Endothelial cell of umbilical vein (primary cell): ENCODE measurements around the gene TTC1.

Experiments used
- CTCF ChIP-seq, 2 donors: IDR thresholded peaks; 1 replicate in 1 of 2; 2 replicates in 1 of 2; pipeline ENCODE4 v1.5.1; 2011; ENCODE audit warnings: low read length in 2 of 2, mild to moderate bottlenecking in 2 of 2, moderate library complexity in 2 of 2, control low read depth in 1 of 2, inconsistent platforms in 1 of 2, low read depth in 1 of 2; ENCODE audit not compliant: insufficient read depth in 1 of 2; ENCODE audit errors: extremely low read depth in 1 of 2
- EZH2 ChIP-seq: IDR thresholded peaks from 2 replicates; pipeline ENCODE4 v1.6.1; 2012; ENCODE audit warnings: borderline replicate concordance, low read depth, mild to moderate bottlenecking, moderate library complexity, low read length, inconsistent platforms; ENCODE audit not compliant: severe bottlenecking
- FOS ChIP-seq: IDR thresholded peaks from 2 replicates; pipeline ENCODE4 v1.6.1; 2011; ENCODE audit warnings: mild to moderate bottlenecking, low read length, moderate library complexity, borderline replicate concordance; ENCODE audit not compliant: insufficient read depth
- GATA2 ChIP-seq: IDR thresholded peaks from 2 replicates; pipeline ENCODE4 v1.7.0; 2011; ENCODE audit warnings: low read depth, mild to moderate bottlenecking, moderate library complexity, mixed read lengths, low read length; ENCODE audit not compliant: insufficient read length, insufficient read depth
- JUN ChIP-seq: IDR thresholded peaks from 2 replicates; pipeline ENCODE4 v1.6.1; 2011; ENCODE audit warnings: borderline replicate concordance, low read depth; ENCODE audit not compliant: insufficient read length, insufficient read depth
- MAX ChIP-seq: IDR thresholded peaks from 2 replicates; pipeline ENCODE4 v1.6.1; 2011; ENCODE audit not compliant: insufficient read depth, insufficient read length
- MYC ChIP-seq: IDR thresholded peaks from one replicate; pipeline ENCODE4 v1.6.1; 2011; ENCODE audit warnings: mild to moderate bottlenecking, low read depth, low read length
- POLR2A ChIP-seq: IDR thresholded peaks from 2 replicates; pipeline ENCODE4 v1.6.1; 2012; ENCODE audit warnings: low read depth, mild to moderate bottlenecking, control low read depth, low read length
- POLR2AphosphoS5 ChIP-seq: IDR thresholded peaks from 2 replicates; pipeline ENCODE4 v1.6.1; 2012; ENCODE audit warnings: low read depth, mild to moderate bottlenecking, control low read depth, low read length, moderate library complexity; ENCODE audit not compliant: insufficient read depth

GRCh38 chr5:160044967-160045366 is 36.0 kb downstream of the TTC1 start:
- no peak for TF ChIP-seq CTCF (IDR thresholded peaks at IDR 0.05; ENCODE audit: extremely low read depth in 1 of 2, insufficient read depth in 1 of 2, low read depth in 1 of 2, low read length in 2 of 2)
- TF ChIP-seq EZH2, result no peak
- no peak for TF ChIP-seq FOS
- no peak for TF ChIP-seq POLR2A
- no peak for TF ChIP-seq GATA2
- no peak for TF ChIP-seq MAX
- no peak for TF ChIP-seq POLR2AphosphoS5
- no peak for TF ChIP-seq MYC
- TF ChIP-seq JUN, result no peak
